Astrocyte (in vitro differentiated cells and primary cell): ENCODE measurements around the gene MORN5.

Source experiments
- CTCF ChIP-seq: IDR thresholded peaks from 2 replicates; pipeline ENCODE4 v1.5.1; 2011; ENCODE audit warnings: low read depth, mild to moderate bottlenecking, inconsistent platforms, low read length, moderate library complexity; ENCODE audit not compliant: insufficient read depth
- EZH2 ChIP-seq: IDR thresholded peaks from 2 replicates; pipeline ENCODE4 v1.6.1; 2012; ENCODE audit warnings: mild to moderate bottlenecking, low read length, inconsistent platforms; ENCODE audit not compliant: insufficient read depth

- TF ChIP-seq CTCF (no peak), EZH2 (no peak)
These were observed 36.2 kb downstream of the MORN5 start for GRCh38 chr9:122195875-122196274.
